ENCODE measurements around the gene ASGR1. TPM values are rescaled to one million over a fixed set of nuclear protein-coding genes. Genes with fewer than 3 reads are reported as not detected.
A peak's percentile ranks its signal among the peaks of the same experiment; 100 is the strongest.

ASGR1 gene
- total RNA-seq, 1 experiment from 2014 or later: 3.5 TPM

- Histone ChIP-seq H3K4me2 (no peak overlapping the region), H3K9me3 (ENCODE audit: insufficient read depth, low read depth) (no peaks in the 10 kb centered on the region), H3K4me1 (replicated peaks; ENCODE audit: insufficient read depth) (no peaks in the 10 kb centered on the region), H4K20me1 (ENCODE audit: insufficient read depth) (no peaks in the 10 kb centered on the region), H3K4me3 (no peak overlapping the region), H3K9me2 (ENCODE audit: insufficient read depth) (no peaks in the 10 kb centered on the region), H3K27ac (no peak overlapping the region), H3K36me3 (ENCODE audit: low read depth) (no peaks in the 10 kb centered on the region), H3K79me2 (ENCODE audit: low read depth) (no peaks in the 10 kb centered on the region), H2AFZ (no peak overlapping the region), H3F3A (ENCODE audit: insufficient read depth, low read depth) (0 out of 2 replicates have a peak, but pooled peaks cover 4% of the 10 kb centered on the region), H3K27me3 (ENCODE audit: insufficient read depth, low read depth) (no peaks in the 10 kb centered on the region)
- no TSS peak for BruUV-seq (replicated peaks)
- CTCF ChIA-PET: no interaction called here
- TF ChIP-seq EZH2 (IDR thresholded peaks at IDR 0.05; ENCODE audit: low read depth): no peak
- TF ChIP-seq, protein P1, sequence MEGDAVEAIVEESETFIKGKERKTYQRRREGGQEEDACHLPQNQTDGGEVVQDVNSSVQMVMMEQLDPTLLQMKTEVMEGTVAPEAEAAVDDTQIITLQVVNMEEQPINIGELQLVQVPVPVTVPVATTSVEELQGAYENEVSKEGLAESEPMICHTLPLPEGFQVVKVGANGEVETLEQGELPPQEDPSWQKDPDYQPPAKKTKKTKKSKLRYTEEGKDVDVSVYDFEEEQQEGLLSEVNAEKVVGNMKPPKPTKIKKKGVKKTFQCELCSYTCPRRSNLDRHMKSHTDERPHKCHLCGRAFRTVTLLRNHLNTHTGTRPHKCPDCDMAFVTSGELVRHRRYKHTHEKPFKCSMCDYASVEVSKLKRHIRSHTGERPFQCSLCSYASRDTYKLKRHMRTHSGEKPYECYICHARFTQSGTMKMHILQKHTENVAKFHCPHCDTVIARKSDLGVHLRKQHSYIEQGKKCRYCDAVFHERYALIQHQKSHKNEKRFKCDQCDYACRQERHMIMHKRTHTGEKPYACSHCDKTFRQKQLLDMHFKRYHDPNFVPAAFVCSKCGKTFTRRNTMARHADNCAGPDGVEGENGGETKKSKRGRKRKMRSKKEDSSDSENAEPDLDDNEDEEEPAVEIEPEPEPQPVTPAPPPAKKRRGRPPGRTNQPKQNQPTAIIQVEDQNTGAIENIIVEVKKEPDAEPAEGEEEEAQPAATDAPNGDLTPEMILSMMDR (conservative IDR thresholded peaks at IDR 0.05): no peak
- no peak for DNase-seq
- POLR2A ChIA-PET (ENCODE audit: unreplicated experiment): no interaction called here
- intact Hi-C loops (cut with micrococcal nuclease; ENCODE audit: unreplicated experiment): no loop called here
Measured at GRCh38 chr17:7204336-7204735, 25.2 kb upstream of the ASGR1 start.

DNA sequence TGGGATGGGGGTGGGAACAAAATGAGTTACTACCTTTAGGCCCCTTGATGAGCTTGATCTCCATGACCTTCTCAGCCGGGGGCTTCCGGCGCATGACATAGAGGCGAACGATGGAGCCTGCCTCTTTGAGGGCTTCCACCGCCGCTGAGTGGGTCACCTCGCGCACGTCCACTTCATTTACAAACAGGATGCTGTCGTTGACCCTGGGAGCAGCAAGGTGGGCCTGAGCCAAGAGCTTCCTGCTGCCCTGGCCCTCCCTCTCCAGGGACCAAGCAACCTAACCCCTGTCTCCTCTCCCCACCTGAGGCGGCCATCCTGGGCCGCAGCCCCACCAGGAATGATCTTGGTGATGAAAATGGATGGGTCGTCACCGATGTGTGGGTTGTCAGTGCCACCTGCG is 24.2 kb upstream of the ASGR1 start:
- H3K79me2 ChIP-seq (ENCODE audit: low read depth): no peaks in the 10 kb centered on the region
- BruUV-seq (replicated peaks): no TSS peak
- H3K27ac ChIP-seq: no peak overlapping the region
- H3K36me3 ChIP-seq (ENCODE audit: low read depth): no peaks in the 10 kb centered on the region
- H3F3A ChIP-seq (ENCODE audit: insufficient read depth, low read depth): 0 out of 2 replicates have a peak, but pooled peaks cover 4% of the 10 kb centered on the region
- H4K20me1 ChIP-seq (ENCODE audit: insufficient read depth): no peaks in the 10 kb centered on the region
- no peaks in the 10 kb centered on the region for H3K27me3 ChIP-seq (ENCODE audit: insufficient read depth, low read depth)
- no peak overlapping the region for H2AFZ ChIP-seq
- H3K4me2 ChIP-seq: no peak overlapping the region
- H3K4me1 ChIP-seq (replicated peaks; ENCODE audit: insufficient read depth): no peaks in the 10 kb centered on the region
- DNase-seq: no peak
- TF ChIP-seq, protein P1 (conservative IDR thresholded peaks at IDR 0.05): no peak
- no peak for TF ChIP-seq EZH2 (IDR thresholded peaks at IDR 0.05; ENCODE audit: low read depth)
- intact Hi-C loops (cut with micrococcal nuclease; ENCODE audit: unreplicated experiment): no loop called here
- H3K4me3 ChIP-seq: no peak overlapping the region
- ChIA-PET POLR2A (ENCODE audit: unreplicated experiment) (no interaction called here), CTCF (interaction anchor here (0.6 kb wide), 1 partner anchor 1432 kb away, joined by 4 read pairs; no protein-coding TSS in a partner anchor)
- no peaks in the 10 kb centered on the region for H3K9me3 ChIP-seq (ENCODE audit: insufficient read depth, low read depth)
- no peaks in the 10 kb centered on the region for H3K9me2 ChIP-seq (ENCODE audit: insufficient read depth)

DNA sequence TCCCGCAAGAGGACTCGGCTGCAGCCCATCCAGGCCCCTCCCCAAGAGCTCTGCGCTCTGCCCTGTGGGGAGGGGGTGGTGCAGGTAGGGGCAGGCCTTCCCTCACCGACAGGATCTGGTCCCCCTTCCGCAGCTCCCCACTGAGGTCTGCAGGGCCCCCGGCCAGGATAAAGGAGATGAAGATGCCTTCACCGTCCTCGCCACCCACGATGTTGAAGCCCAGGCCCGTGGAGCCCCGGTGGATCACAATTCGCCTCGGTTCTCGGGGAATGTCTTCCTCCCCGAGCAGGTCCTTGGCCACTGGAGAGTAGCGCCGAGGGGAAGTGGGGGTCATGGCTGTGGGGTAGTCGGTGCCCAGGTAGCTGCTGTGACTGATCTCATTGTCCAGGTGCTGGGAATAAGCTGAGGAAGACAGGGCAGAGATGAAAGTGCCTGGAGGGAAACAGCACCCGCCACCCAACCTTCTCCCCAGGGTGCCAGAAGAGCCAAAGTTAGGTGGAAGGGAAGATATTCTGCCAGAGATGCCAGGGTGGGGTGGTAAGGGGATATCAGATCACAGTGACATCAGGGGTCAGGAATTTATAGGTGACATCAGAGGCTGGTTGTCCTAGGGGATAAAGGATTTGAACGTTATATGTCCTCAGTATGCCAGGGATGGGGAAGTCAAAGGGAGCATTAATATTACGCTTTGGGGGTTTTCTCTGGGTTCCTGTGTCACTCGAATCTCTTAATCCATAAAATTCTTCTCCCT is 17.7 kb upstream of the ASGR1 start:
- no peaks in the 10 kb centered on the region for H3K9me3 ChIP-seq (ENCODE audit: insufficient read depth, low read depth)
- intact Hi-C loops (cut with micrococcal nuclease; ENCODE audit: unreplicated experiment): no loop called here
- H3K27me3 ChIP-seq (ENCODE audit: insufficient read depth, low read depth): no peaks in the 10 kb centered on the region
- no peaks in the 10 kb centered on the region for H3K9me2 ChIP-seq (ENCODE audit: insufficient read depth)
- no peaks in the 10 kb centered on the region for H3K36me3 ChIP-seq (ENCODE audit: low read depth)
- no peak for TF ChIP-seq EZH2 (IDR thresholded peaks at IDR 0.05; ENCODE audit: low read depth)
- TF ChIP-seq, protein P1 (conservative IDR thresholded peaks at IDR 0.05): no peak
- H3K4me2 ChIP-seq: 0 out of 2 replicates have a peak overlapping the region, but pooled peaks have one; percentile 14
- ChIA-PET POLR2A (ENCODE audit: unreplicated experiment) (no interaction called here), CTCF (no interaction called here)
- no peak overlapping the region for H3K4me3 ChIP-seq
- no peak overlapping the region for H2AFZ ChIP-seq
- H3K27ac ChIP-seq: no peak overlapping the region
- peaks cover 13% of the 10 kb centered on the region; the same call in 1 of the 2 replicates for H3F3A ChIP-seq (ENCODE audit: insufficient read depth, low read depth)
- no peaks in the 10 kb centered on the region for H4K20me1 ChIP-seq (ENCODE audit: insufficient read depth)
- H3K79me2 ChIP-seq (ENCODE audit: low read depth): no peaks in the 10 kb centered on the region
- no peak for DNase-seq
- no TSS peak for BruUV-seq (replicated peaks)
- peaks cover 13% of the 10 kb centered on the region for H3K4me1 ChIP-seq (replicated peaks; ENCODE audit: insufficient read depth)
